ENCODE results near the gene MEA1.

DNA sequence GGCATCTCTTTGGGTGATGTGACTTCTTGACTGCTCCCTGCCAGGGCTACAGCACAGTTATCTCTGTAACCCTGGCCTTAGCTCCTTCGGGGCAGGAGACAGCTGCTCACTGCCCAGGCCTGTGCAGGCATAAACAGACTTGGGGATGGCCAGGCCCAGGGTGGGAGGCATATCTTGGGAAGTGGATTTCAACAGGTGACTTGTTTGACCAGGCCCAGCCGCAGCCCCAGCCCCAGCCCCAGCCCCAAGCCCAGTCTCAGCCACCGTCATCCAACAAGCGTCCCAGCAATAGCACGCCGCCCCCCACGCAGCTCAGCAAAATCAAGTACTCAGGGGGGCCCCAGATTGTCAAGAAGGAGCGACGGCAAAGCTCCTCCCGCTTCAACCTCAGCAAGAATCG is 7.5 kb downstream of the MEA1 start:
- TF ChIP-seq, protein P1, sequence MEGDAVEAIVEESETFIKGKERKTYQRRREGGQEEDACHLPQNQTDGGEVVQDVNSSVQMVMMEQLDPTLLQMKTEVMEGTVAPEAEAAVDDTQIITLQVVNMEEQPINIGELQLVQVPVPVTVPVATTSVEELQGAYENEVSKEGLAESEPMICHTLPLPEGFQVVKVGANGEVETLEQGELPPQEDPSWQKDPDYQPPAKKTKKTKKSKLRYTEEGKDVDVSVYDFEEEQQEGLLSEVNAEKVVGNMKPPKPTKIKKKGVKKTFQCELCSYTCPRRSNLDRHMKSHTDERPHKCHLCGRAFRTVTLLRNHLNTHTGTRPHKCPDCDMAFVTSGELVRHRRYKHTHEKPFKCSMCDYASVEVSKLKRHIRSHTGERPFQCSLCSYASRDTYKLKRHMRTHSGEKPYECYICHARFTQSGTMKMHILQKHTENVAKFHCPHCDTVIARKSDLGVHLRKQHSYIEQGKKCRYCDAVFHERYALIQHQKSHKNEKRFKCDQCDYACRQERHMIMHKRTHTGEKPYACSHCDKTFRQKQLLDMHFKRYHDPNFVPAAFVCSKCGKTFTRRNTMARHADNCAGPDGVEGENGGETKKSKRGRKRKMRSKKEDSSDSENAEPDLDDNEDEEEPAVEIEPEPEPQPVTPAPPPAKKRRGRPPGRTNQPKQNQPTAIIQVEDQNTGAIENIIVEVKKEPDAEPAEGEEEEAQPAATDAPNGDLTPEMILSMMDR (conservative IDR thresholded peaks at IDR 0.05; ENCODE audit: low read depth, low read length): no peak
- TF ChIP-seq EZH2 (IDR thresholded peaks at IDR 0.05; ENCODE audit: low read length, unreplicated experiment) (no peak), EZH2phosphoT487 (IDR thresholded peaks at IDR 0.05; ENCODE audit: borderline replicate concordance, low read length) (no peak)

Measured in PC-3 (cell line).